ENCODE results near the gene DACH2. TPM values are rescaled to one million over a fixed set of nuclear protein-coding genes. Genes with fewer than 3 reads are reported as not detected.

Gene DACH2
- polyA plus RNA-seq, 1 of the 3 experiments (the other 2 are of a cell fraction): not detected

DNA sequence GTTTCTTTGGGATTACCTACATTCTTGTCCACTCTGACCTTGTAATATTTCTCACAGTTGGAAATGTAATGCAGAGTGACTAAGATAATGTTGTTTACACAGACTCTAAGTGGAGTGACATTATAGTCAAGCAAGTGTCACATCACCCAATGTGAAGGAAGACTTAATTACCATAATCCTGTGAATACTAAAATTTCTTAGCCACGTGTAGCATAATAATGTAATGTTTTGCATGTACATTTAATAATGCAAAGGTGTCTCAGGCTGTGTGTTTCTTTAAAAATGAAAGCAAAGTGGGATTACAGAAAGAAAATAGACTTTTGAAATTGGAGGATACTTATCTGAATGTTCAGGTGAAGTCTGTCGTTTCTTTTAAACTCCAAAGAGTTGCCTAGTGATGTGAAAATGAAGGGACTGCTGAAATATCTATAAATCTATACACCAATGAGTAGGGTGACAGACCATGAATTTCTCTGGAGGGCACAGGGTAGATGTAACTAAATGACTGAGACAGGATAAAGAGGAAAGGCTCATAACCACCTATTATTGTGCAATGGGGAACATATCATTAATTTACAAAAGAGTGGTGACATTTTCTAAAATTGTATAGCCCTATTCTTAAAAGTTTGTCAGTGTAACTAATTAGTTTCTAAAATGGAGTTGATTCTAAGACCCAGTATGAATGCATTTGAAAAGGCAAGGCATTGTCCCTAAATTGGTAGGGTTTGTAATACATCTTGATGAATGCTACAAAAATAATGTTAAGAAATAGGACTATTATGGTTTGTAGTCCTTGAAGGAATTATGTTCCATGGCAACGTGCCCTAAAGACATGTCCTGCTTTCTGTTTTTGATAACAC, 235.7 kb downstream of the DACH2 start (continued):
- TF ChIP-seq, protein P1, sequence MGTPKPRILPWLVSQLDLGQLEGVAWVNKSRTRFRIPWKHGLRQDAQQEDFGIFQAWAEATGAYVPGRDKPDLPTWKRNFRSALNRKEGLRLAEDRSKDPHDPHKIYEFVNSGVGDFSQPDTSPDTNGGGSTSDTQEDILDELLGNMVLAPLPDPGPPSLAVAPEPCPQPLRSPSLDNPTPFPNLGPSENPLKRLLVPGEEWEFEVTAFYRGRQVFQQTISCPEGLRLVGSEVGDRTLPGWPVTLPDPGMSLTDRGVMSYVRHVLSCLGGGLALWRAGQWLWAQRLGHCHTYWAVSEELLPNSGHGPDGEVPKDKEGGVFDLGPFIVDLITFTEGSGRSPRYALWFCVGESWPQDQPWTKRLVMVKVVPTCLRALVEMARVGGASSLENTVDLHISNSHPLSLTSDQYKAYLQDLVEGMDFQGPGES (IDR thresholded peaks at IDR 0.05; ENCODE audit: low read depth, low read length): no peak

DNA sequence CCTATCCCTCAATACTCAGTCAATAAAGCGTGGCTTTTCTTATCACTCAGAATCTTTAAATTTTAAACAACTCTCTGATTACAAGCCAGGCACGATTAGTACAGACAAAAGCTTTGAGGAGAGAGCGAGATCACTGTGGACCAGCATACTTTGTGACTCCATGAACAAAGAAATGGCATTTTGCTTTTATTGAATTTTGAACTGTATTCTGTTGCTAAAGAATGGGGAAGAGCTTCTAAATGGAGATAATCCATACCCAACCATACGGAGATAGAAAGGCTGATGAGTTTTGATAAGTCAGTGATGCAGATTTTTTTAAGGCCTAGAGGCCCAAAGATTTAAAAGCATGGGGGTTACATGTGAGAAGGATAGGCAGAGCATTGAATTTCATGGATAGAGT, 259.1 kb downstream of the DACH2 start:
- CTCF ChIA-PET: no interaction called here
- no peak overlapping the region for H2AFZ ChIP-seq (ENCODE audit: low read depth)
- TF ChIP-seq RFX5 (IDR thresholded peaks at IDR 0.05; ENCODE audit: low read length) (no peak), FOXM1 (IDR thresholded peaks at IDR 0.05; ENCODE audit: low read depth) (no peak), MEF2A (IDR thresholded peaks at IDR 0.05; ENCODE audit: borderline replicate concordance, low read depth) (no peak), ELF1 (IDR thresholded peaks at IDR 0.05) (no peak), CHD2 (IDR thresholded peaks at IDR 0.05; ENCODE audit: low read length, partially characterized antibody) (no peak), RXRA (IDR thresholded peaks at IDR 0.05; ENCODE audit: borderline replicate concordance, low read depth) (no peak), GATA2 (CRISPR knock-in tag; IDR thresholded peaks at IDR 0.05) (no peak), FOSL2 (IDR thresholded peaks at IDR 0.05; ENCODE audit: borderline replicate concordance, low read depth) (no peak), SIN3A (IDR thresholded peaks at IDR 0.05; ENCODE audit: borderline replicate concordance, low read depth, low read length) (no peak)
- TF ChIP-seq, protein P1 (IDR thresholded peaks at IDR 0.05; ENCODE audit: low read depth, low read length): no peak
- TF ChIP-seq, protein P2, sequence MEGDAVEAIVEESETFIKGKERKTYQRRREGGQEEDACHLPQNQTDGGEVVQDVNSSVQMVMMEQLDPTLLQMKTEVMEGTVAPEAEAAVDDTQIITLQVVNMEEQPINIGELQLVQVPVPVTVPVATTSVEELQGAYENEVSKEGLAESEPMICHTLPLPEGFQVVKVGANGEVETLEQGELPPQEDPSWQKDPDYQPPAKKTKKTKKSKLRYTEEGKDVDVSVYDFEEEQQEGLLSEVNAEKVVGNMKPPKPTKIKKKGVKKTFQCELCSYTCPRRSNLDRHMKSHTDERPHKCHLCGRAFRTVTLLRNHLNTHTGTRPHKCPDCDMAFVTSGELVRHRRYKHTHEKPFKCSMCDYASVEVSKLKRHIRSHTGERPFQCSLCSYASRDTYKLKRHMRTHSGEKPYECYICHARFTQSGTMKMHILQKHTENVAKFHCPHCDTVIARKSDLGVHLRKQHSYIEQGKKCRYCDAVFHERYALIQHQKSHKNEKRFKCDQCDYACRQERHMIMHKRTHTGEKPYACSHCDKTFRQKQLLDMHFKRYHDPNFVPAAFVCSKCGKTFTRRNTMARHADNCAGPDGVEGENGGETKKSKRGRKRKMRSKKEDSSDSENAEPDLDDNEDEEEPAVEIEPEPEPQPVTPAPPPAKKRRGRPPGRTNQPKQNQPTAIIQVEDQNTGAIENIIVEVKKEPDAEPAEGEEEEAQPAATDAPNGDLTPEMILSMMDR (IDR thresholded peaks at IDR 0.05): no peak

More for the DNA sequence above, 259.1 kb downstream of the DACH2 start:
- no peak for DNase-seq
- Histone ChIP-seq H3K9me3 (no peaks in the 10 kb centered on the region), H3K9ac (no peak overlapping the region), H3K27ac (ENCODE audit: low read depth in 2 of 2, low read length in 1 of 2) (no peak overlapping the region), H3K4me1 (ENCODE audit: control insufficient read depth in 1 of 2, insufficient read depth in 2 of 2, low read depth in 1 of 2, low read length in 1 of 2) (no peaks in the 10 kb centered on the region), H3K27me3 (ENCODE audit: insufficient read depth) (no peaks in the 10 kb centered on the region), H3K9me2 (no peaks in the 10 kb centered on the region), H3K4me2 (no peak overlapping the region), H3F3A (replicated peaks; ENCODE audit: insufficient read depth) (no peaks in the 10 kb centered on the region), H3K36me3 (replicated peaks in 1 of 2; ENCODE audit: control insufficient read depth in 1 of 2, insufficient read depth in 2 of 2, low read length in 1 of 2) (no peaks in the 10 kb centered on the region), H3K79me2 (ENCODE audit: insufficient read depth) (no peaks in the 10 kb centered on the region), H3K4me3 (ENCODE audit: low read depth in 2 of 2, low read length in 1 of 2) (no peak overlapping the region), H4K20me1 (ENCODE audit: insufficient read depth) (no peaks in the 10 kb centered on the region)
- POLR2A ChIA-PET: no interaction called here
- 7% methylated on average over 4 of the region's 4 CpGs for WGBS (ENCODE audit: low lambda C conversion rate)
